Superior temporal gyrus (tissue), 1 donor: Measurements from ENCODE around the gene EBF3.

Experiments
- DNase-seq: peaks from one replicate; pipeline ENCODE4 v3.0.0-alpha.2; 2016; ENCODE audit errors: extremely low spot score

The EBF3 gene

DNA sequence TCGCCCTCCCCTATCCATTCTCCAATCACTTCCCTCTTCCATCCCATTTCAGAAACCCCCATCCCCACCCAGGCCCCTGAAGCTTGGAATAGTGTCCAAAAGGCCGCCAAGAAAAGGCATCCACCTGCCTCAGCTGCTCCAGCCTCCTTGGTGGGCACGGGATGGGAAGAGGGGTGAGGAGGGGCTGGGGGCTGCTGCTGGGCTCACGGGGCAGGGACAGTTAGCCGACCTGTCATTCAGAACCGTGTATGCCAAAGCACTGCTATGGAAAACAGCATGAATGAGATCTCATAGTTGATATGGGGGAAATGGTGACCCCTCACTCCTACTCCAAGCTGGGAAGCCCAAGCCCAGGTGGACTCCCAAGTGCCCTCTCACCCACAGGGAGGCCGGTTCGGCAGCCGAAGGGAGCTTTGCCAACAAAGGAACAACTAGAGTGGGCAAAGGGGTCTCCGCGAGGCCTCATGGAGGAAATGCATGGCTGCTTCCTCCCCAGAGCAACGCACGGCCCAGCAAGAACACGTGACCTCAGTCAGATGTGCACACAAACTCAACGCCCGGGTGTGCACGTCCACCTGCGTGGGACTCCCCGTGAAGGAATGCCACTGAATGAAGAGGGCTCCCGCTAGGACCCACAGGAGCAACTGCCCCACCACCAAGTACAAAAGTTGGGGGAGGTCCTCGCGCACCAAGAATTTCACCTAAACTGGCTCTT is 52.5 kb downstream of the EBF3 start:
- DNase-seq = no peak

GRCh38 chr10:129910861-129911260 is 53.2 kb downstream of the EBF3 start:
- no peak for DNase-seq

- DNase-seq = no peak
Measured at GRCh38 chr10:129909531-129910256, 54.4 kb downstream of the EBF3 start.

- DNase-seq = no peak
Measured at GRCh38 chr10:129909080-129909479, 55.0 kb downstream of the EBF3 start.

GRCh38 chr10:129908406-129908805 is 55.7 kb downstream of the EBF3 start:
- no peak for DNase-seq

DNA sequence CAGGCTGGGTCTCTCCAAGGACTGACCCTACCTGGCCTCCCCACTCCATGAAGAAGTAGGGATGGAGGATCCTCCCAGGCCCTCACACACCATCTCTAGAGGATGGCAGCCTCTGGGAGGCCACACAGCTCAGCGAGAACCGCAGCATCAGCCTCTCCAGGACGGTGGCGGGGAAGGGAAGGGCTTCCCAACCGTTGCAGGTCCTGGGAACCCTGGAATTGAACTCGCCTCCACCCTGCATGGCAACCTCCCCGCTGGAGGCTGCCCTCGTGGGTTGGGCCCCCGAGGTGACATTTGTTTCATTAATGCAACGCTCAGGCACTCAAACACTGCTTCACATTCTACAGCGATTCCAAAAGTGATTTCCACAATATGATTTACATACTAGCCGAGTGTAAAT is 58.5 kb downstream of the EBF3 start:
- no peak for DNase-seq

DNA sequence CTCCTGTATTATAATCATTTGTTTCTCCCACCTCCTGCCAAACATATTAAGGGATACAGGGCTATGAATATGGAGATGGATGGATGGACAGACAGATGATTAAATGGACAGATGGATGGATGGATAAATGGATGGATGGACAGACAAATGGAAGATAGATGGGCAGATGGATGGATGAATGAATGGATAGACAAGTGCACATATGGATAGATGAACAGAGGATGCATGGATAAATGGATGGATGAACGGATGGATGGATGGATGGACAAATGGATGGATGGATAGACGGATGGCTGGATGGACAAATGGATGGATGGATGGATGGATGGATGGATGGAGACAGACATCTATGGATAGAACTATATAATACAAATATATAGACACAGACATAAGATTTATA is 59.8 kb downstream of the EBF3 start:
- no peak for DNase-seq

- no peak for DNase-seq
Measured at GRCh38 chr10:129901389-129902006, 62.6 kb downstream of the EBF3 start.

DNA sequence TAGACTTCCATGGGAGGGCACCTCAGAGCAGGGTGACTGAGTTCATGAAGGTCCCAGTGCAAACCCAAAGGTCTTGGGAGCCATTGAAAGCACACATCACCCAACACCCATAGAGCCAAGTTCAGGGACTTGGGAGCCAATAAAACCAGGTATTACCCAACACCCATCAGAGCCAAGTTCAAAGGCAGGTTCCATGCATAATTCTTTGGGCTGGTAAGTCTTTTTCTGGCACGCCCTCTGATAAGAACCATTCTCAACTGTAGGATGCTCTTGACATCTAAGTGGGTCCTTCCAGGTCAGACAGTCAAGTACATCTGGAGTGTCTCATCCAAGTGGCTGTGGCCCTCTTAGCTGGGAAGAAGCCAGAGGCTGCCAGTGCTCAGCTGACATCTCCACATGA is 63.2 kb downstream of the EBF3 start:
- no peak for DNase-seq

GRCh38 chr10:129899276-129900130 is 64.6 kb downstream of the EBF3 start:
- no peak for DNase-seq

DNA sequence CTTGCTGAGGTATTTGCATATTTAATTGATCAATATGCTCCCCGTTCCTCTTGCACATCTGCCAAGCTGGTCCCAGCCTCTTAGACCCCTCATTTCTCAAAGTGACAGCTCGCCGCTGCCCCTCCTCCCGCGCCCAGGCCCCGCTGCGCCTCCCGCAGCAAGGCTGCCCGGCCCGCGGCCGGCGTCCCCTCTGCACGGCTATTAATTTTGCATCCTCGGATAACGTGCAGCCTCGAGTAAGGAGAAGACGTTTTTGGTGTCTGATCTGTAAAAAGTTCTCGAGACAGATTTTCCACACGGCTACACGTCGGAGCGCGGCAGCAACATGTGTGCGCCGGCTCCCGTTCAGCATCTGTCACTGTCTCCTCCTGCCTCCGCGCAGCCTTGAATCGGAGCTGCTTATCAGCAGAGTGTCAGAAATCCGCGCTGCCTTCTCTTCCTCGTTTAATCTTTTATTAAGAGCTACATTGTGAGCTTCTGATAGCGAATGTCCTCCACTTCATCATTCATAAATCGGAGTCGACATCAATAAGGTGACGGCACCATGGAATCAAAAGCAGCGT is 65.3 kb downstream of the EBF3 start:
- no peak for DNase-seq

GRCh38 chr10:129897871-129898626 is 66.0 kb downstream of the EBF3 start:
- no peak for DNase-seq

GRCh38 chr10:129896860-129897200 is 67.2 kb downstream of the EBF3 start:
- no peak for DNase-seq

DNA sequence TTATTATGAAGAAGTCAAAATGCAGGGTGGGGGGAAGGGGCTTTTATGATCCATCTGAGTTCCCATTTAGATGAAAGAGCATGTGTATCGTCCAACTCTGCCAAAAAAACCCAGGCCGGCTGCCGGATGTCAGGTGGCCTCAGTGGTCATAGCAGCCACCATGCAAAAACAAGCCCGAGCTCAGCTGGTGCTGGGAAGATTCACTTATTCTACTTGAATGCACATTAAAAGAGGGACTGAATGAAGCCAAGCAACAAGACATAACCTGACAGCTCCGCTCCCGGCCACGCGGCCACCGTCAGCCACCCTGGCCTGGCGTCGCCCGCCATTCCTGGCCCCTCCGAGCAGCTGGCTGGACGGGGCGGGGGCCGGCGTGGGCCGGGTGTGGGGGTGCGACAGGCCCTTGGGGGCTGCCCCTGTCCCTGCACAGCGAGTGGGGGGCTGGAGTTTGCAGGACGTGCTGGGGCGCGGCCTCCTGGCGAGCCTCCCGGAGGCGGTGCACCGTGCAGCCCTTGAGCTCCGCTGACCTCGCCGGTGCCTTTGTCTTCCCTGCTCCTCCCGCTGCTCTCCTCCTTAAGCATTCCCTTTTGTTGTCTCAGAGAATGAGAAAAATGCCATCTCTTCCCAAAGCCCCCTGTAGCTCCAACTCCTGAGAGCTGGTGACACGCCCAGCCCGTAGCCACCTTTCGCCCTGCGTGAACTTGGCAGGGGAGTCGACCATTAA is 67.8 kb downstream of the EBF3 start:
- no peak for DNase-seq

- no peak for DNase-seq
Measured at GRCh38 chr10:129895811-129896135, 68.3 kb downstream of the EBF3 start.

DNA sequence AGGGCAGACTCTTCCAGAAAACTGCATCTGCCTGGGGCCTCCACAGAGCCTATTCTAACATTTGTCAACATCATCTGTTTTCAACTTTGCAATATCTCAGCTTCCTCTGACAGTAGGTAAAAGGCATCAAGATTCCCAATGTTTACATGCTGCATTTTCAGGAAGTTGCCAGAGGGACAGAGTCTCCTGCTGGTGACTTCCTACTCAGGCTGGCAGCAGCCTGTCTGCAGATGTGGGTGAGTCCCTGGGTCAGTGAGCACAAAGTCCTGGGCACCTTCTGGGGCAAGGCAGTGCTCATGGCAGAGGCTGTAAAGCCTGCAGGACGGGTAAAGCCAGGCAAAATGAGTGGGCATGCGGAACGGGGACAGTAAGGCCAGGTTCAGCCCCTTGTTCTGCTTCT is 69.4 kb downstream of the EBF3 start:
- no peak for DNase-seq

DNA sequence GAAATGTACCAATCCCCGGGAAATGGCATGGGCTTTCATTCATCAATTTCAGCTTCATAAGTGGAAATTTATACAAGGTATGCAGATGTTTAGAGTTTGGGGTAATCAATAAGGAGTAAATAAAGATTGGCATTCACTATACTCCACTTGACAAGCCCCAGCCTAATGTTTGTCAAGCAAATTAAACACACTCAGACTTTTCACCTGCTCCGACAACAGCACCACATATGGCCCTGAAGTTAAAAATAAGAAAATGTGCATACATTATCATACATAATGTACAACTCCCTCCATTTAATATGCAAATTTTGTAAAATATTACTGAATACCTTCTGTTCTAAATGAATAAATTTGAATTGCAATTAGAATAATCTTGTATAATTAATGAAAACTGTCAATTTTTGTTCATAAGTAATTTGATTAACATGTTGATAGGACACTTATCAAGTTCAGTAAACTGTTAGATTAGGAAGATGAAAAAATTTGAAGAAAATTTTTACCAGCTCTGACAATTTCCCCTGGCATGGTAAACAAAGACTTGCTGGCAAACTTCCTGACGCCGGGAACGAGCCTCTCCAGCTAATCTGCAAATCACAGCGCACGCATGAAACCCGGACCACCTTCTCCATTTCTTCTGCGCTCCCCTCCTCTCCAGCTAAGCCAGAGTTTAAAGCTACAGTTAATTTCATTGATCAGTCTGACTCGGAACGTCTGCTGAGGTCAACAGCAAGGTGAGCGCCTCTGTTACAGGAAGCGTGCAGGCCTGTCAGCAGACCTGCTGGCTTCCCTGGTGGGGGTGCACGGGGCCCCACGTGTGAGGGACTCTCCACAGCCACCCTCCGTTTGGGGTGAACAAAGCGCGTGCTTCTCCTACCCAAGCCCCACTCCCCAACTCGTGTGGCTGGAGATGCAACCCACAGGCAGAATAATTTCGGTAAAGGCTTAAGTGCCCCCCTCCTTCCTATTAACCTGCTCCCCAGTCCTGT is 70.7 kb downstream of the EBF3 start:
- no peak for DNase-seq

- DNase-seq = no peak
Measured at GRCh38 chr10:129892548-129893052, 71.5 kb downstream of the EBF3 start.

DNA sequence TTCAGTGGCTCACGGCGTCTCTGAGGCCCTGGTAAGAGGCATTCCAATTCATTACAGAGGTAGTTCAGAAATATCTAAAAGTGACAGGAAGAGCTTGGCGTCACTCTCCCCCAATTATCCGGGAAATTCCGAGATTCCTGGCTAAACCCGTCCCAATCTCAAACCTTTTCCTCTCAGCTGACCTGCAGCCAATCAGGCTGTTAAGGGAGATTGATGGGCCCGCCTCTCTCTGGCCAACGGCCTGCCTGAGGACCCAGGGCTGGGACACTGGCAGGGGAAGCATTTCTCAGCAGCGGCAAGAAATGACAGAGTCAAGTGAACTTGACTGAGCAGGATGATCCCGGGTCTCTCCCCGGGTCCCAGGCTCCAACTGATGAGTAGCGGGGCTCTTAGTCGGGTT is 72.3 kb downstream of the EBF3 start:
- DNase-seq = no peak
